ENCODE measurements around the gene MYH11. TPM values are rescaled to one million over a fixed set of nuclear protein-coding genes. Genes with fewer than 3 reads are reported as not detected.
A peak's percentile ranks its signal among the peaks of the same experiment; 100 is the strongest.

MYH11 gene
- total and polyA plus RNA-seq, 2 of the 13 experiments (the other 11 are each of a cell fraction or from before 2014, with no cell fraction given) = not detected

DNA sequence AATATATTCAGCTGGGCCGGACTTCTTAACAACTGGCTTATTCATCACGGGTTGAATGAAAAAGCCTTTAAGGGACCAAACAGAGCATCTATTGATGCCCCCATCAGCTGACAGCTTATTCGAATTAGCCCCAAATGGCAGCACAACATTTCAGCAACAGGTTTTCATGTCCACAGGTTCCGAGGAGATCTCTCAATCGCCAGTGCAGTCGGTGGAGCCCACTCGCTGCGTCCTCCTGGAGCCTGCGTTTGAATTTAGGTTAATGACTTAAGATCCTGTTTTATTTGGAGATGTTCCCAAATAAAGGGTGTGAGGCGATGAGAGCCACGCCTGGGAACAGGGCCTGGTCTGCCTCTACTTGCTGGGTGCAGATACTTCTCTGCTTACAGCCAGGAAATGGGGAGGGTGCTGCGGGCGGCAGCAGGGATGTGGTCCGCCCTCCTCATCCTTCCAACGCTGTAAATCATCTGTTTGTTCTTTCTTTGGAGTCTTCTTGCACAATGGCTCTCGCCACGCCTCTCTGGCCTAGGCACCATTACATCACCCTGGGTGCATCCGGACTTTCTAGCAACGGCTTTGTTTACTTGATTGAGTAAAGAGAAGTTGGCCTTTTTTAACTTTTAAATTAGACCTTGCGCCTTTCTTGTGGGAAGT is 184.2 kb downstream of the MYH11 start (continued):
- TF ChIP-seq, protein P1, sequence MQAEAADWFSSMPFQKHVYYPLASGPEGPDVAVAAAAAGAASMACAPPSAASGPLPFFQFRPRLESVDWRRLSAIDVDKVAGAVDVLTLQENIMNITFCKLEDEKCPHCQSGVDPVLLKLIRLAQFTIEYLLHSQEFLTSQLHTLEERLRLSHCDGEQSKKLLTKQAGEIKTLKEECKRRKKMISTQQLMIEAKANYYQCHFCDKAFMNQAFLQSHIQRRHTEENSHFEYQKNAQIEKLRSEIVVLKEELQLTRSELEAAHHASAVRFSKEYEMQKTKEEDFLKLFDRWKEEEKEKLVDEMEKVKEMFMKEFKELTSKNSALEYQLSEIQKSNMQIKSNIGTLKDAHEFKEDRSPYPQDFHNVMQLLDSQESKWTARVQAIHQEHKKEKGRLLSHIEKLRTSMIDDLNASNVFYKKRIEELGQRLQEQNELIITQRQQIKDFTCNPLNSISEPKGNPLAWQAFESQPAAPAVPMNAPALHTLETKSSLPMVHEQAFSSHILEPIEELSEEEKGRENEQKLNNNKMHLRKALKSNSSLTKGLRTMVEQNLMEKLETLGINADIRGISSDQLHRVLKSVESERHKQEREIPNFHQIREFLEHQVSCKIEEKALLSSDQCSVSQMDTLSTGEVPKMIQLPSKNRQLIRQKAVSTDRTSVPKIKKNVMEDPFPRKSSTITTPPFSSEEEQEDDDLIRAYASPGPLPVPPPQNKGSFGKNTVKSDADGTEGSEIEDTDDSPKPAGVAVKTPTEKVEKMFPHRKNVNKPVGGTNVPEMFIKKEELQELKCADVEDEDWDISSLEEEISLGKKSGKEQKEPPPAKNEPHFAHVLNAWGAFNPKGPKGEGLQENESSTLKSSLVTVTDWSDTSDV (CRISPR knock-in tag; IDR thresholded peaks at IDR 0.05) = no peak
- TF ChIP-seq NFKB2 (CRISPR knock-in tag; IDR thresholded peaks at IDR 0.05; ENCODE audit: borderline replicate concordance) = peak; percentile 84; the same call in 1 of the 2 replicates
- 0 out of 2 replicates have a peak, but pooled peaks have one; percentile 16 for TF ChIP-seq SRF (IDR thresholded peaks at IDR 0.05; ENCODE audit: low read depth, low read length)
- TF ChIP-seq, protein P2, sequence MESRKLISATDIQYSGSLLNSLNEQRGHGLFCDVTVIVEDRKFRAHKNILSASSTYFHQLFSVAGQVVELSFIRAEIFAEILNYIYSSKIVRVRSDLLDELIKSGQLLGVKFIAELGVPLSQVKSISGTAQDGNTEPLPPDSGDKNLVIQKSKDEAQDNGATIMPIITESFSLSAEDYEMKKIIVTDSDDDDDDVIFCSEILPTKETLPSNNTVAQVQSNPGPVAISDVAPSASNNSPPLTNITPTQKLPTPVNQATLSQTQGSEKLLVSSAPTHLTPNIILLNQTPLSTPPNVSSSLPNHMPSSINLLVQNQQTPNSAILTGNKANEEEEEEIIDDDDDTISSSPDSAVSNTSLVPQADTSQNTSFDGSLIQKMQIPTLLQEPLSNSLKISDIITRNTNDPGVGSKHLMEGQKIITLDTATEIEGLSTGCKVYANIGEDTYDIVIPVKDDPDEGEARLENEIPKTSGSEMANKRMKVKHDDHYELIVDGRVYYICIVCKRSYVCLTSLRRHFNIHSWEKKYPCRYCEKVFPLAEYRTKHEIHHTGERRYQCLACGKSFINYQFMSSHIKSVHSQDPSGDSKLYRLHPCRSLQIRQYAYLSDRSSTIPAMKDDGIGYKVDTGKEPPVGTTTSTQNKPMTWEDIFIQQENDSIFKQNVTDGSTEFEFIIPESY (CRISPR knock-in tag; IDR thresholded peaks at IDR 0.05) = peak; percentile 91
- peak; percentile 80; the same call in 1 of the 2 replicates for TF ChIP-seq MBD4 (IDR thresholded peaks at IDR 0.05; ENCODE audit: borderline replicate concordance, low read length)
- TF ChIP-seq MED1 (CRISPR knock-in tag; IDR thresholded peaks at IDR 0.05) = peak; percentile 100
- TF ChIP-seq, protein P3, sequence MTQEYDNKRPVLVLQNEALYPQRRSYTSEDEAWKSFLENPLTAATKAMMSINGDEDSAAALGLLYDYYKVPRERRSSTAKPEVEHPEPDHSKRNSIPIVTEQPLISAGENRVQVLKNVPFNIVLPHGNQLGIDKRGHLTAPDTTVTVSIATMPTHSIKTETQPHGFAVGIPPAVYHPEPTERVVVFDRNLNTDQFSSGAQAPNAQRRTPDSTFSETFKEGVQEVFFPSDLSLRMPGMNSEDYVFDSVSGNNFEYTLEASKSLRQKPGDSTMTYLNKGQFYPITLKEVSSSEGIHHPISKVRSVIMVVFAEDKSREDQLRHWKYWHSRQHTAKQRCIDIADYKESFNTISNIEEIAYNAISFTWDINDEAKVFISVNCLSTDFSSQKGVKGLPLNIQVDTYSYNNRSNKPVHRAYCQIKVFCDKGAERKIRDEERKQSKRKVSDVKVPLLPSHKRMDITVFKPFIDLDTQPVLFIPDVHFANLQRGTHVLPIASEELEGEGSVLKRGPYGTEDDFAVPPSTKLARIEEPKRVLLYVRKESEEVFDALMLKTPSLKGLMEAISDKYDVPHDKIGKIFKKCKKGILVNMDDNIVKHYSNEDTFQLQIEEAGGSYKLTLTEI (CRISPR knock-in tag; conservative IDR thresholded peaks at IDR 0.05) = no peak
- TF ChIP-seq, protein P4, sequence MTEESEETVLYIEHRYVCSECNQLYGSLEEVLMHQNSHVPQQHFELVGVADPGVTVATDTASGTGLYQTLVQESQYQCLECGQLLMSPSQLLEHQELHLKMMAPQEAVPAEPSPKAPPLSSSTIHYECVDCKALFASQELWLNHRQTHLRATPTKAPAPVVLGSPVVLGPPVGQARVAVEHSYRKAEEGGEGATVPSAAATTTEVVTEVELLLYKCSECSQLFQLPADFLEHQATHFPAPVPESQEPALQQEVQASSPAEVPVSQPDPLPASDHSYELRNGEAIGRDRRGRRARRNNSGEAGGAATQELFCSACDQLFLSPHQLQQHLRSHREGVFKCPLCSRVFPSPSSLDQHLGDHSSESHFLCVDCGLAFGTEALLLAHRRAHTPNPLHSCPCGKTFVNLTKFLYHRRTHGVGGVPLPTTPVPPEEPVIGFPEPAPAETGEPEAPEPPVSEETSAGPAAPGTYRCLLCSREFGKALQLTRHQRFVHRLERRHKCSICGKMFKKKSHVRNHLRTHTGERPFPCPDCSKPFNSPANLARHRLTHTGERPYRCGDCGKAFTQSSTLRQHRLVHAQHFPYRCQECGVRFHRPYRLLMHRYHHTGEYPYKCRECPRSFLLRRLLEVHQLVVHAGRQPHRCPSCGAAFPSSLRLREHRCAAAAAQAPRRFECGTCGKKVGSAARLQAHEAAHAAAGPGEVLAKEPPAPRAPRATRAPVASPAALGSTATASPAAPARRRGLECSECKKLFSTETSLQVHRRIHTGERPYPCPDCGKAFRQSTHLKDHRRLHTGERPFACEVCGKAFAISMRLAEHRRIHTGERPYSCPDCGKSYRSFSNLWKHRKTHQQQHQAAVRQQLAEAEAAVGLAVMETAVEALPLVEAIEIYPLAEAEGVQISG (CRISPR knock-in tag; IDR thresholded peaks at IDR 0.05) = peak; percentile 95
- TF ChIP-seq, protein P5, sequence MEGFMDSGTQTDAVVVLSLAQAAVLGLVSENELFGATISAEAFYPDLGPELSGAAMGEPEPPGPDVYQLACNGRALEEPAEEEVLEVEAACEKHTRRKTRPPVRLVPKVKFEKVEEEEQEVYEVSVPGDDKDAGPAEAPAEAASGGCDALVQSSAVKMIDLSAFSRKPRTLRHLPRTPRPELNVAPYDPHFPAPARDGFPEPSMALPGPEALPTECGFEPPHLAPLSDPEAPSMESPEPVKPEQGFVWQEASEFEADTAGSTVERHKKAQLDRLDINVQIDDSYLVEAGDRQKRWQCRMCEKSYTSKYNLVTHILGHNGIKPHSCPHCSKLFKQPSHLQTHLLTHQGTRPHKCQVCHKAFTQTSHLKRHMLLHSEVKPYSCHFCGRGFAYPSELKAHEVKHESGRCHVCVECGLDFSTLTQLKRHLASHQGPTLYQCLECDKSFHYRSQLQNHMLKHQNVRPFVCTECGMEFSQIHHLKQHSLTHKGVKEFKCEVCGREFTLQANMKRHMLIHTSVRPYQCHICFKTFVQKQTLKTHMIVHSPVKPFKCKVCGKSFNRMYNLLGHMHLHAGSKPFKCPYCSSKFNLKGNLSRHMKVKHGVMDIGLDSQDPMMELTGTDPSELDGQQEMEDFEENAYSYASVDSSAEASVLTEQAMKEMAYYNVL (CRISPR knock-in tag; IDR thresholded peaks at IDR 0.05; ENCODE audit: borderline replicate concordance) = peak; percentile 100
- no peak for TF ChIP-seq PRPF4 (IDR thresholded peaks at IDR 0.05; ENCODE audit: low read depth, low read length, poor library complexity, severe bottlenecking)
- TF ChIP-seq MAFF (IDR thresholded peaks at IDR 0.05; ENCODE audit: low read depth, low read length) = no peak
- peak; percentile 98 for TF ChIP-seq KDM2A (CRISPR knock-in tag; IDR thresholded peaks at IDR 0.05; ENCODE audit: borderline replicate concordance, low read depth)
- TF ChIP-seq THYN1 (CRISPR knock-in tag; IDR thresholded peaks at IDR 0.05; ENCODE audit: borderline replicate concordance, low read depth) = no peak
- TF ChIP-seq TGIF2 (CRISPR knock-in tag; IDR thresholded peaks at IDR 0.05) = peak; percentile 89
- peak; percentile 99 for TF ChIP-seq RXRB (CRISPR knock-in tag; IDR thresholded peaks at IDR 0.05; ENCODE audit: borderline replicate concordance)
- TF ChIP-seq DNMT1 (CRISPR knock-in tag; IDR thresholded peaks at IDR 0.05) = no peak; the same call in 1 of the 2 replicates

Data from HepG2 (cell line).